ENCODE measurements around the gene IRS2.

GRCh38 chr13:109707742-109708617 is 78.4 kb downstream of the IRS2 start:
- TF ChIP-seq, protein P1, sequence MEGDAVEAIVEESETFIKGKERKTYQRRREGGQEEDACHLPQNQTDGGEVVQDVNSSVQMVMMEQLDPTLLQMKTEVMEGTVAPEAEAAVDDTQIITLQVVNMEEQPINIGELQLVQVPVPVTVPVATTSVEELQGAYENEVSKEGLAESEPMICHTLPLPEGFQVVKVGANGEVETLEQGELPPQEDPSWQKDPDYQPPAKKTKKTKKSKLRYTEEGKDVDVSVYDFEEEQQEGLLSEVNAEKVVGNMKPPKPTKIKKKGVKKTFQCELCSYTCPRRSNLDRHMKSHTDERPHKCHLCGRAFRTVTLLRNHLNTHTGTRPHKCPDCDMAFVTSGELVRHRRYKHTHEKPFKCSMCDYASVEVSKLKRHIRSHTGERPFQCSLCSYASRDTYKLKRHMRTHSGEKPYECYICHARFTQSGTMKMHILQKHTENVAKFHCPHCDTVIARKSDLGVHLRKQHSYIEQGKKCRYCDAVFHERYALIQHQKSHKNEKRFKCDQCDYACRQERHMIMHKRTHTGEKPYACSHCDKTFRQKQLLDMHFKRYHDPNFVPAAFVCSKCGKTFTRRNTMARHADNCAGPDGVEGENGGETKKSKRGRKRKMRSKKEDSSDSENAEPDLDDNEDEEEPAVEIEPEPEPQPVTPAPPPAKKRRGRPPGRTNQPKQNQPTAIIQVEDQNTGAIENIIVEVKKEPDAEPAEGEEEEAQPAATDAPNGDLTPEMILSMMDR (IDR thresholded peaks at IDR 0.05), result no peak
- no peak for TF ChIP-seq POLR2A (IDR thresholded peaks at IDR 0.05)

Data from testis (tissue), 2 donors.